GM06990 (cell line): ENCODE measurements around the gene CCL7.

Experiments
- DNase-seq: peaks from one replicate; pipeline ENCODE4 v3.0.0-alpha.2; 2011; ENCODE audit not compliant: insufficient read length; ENCODE audit errors: extremely low read depth
- H3K27me3 ChIP-seq: replicated peaks from 2 replicates; pipeline ENCODE4 v1.6.0; 2011; ENCODE audit warnings: low read length; ENCODE audit not compliant: control insufficient read depth, insufficient read depth
- H3K36me3 ChIP-seq: 2 replicates; pipeline ENCODE4 v1.5.1; 2011; ENCODE audit warnings: low read length; ENCODE audit not compliant: control insufficient read depth, insufficient read depth
- H3K4me3 ChIP-seq: replicated peaks from 2 replicates; pipeline ENCODE4 v1.5.1; 2011; ENCODE audit warnings: low read depth, mild to moderate bottlenecking, control low read depth, low read length
- CTCF ChIP-seq: IDR thresholded peaks from 2 replicates; pipeline ENCODE4 v1.5.1; 2011; ENCODE audit warnings: low read length, control low read depth, mild to moderate bottlenecking, inconsistent platforms; ENCODE audit not compliant: insufficient read depth, poor library complexity, severe bottlenecking

The CCL7 gene

GRCh38 chr17:34265711-34266110 is 4.3 kb upstream of the CCL7 start:
- DNase-seq, result no peak
- no peak for TF ChIP-seq CTCF
- Histone ChIP-seq H3K36me3 (no peaks in the 10 kb centered on the region), H3K27me3 (no peaks in the 10 kb centered on the region), H3K4me3 (no peak overlapping the region)

- TF ChIP-seq CTCF, result no peak
- H3K36me3 ChIP-seq, result no peaks in the 10 kb centered on the region
- no peaks in the 10 kb centered on the region; the same call in 1 of the 2 replicates for H3K27me3 ChIP-seq
- DNase-seq, result no peak
- no peak overlapping the region for H3K4me3 ChIP-seq
Measured at GRCh38 chr17:34275881-34276280, 5.9 kb downstream of the CCL7 start.

- H3K4me3 ChIP-seq, result no peak overlapping the region
- H3K36me3 ChIP-seq, result no peaks in the 10 kb centered on the region
- H3K27me3 ChIP-seq, result no peaks in the 10 kb centered on the region; the same call in 1 of the 2 replicates
- TF ChIP-seq CTCF, result no peak
- DNase-seq, result no peak
Measured at GRCh38 chr17:34276826-34277225, 6.8 kb downstream of the CCL7 start.

GRCh38 chr17:34283571-34283970 is 13.6 kb downstream of the CCL7 start:
- no peak for DNase-seq
- Histone ChIP-seq H3K36me3 (no peaks in the 10 kb centered on the region), H3K27me3 (no peaks in the 10 kb centered on the region; the same call in 1 of the 2 replicates), H3K4me3 (no peak overlapping the region)
- TF ChIP-seq CTCF, result no peak

- H3K4me3 ChIP-seq, result no peak within 1 kb of the TSS
- no peaks in the 10 kb centered on the region; the same call in 1 of the 2 replicates for H3K27me3 ChIP-seq
- H3K36me3 ChIP-seq, result no peaks in the 10 kb centered on the region
- TF ChIP-seq CTCF, result no peak
- DNase-seq, result no peak
Measured at GRCh38 chr17:34285286-34285792, 15.3 kb downstream of the CCL7 start, which contains the start of gene CCL11. CCL11 (plus strand) TSS chr17:34285742; CDS start chr17:34285809, 67 bp downstream.

GRCh38 chr17:34287875-34288274 is 17.9 kb downstream of the CCL7 start:
- Histone ChIP-seq H3K4me3 (no peak overlapping the region), H3K27me3 (no peaks in the 10 kb centered on the region; the same call in 1 of the 2 replicates), H3K36me3 (no peaks in the 10 kb centered on the region)
- no peak for TF ChIP-seq CTCF
- no peak for DNase-seq
